ENCODE results near the gene CTNNA2. TPM values are rescaled to one million over a fixed set of nuclear protein-coding genes. Genes with fewer than 3 reads are reported as not detected.
A peak's percentile ranks its signal among the peaks of the same experiment; 100 is the strongest.

CTNNA2 gene
- total and polyA plus RNA-seq, 4 donors, result 0.01 to 0.37 TPM; not detected in 2

DNA sequence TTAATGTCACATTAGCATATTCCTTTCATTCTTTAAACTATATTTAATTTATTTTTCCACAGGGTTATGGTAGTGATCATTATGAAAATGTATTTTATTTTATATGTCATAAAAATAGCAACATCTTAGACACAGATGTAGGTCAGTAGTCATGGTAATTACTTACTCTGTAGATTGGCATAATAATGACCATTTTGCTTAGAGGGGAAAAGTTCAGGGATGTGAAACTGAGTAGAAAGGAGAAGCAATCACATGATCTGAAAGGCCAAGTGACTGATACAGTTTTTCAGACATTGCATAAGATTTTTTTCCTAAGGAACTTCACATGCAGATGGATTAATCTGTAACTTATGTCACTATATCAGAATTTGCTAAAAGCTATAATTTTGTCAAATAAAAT, 286.9 kb downstream of the CTNNA2 start:
- DNase-seq, result no peak
- no peak for TF ChIP-seq CTCF (IDR thresholded peaks at IDR 0.05; ENCODE audit: control extremely low read depth, extremely low read depth)
- Histone ChIP-seq H3K4me3 (no peak overlapping the region), H3K36me3 (ENCODE audit: control insufficient read depth in 4 of 4, insufficient read depth in 4 of 4, low read length in 4 of 4) (no peaks in the 10 kb centered on the region), H3K27ac (ENCODE audit: low read depth in 1 of 2, low read length in 1 of 2) (no peak overlapping the region), H3K4me1 (ENCODE audit: control insufficient read depth in 5 of 5, insufficient read depth in 5 of 5, low read length in 5 of 5) (no peaks in the 10 kb centered on the region), H3K9me3 (ENCODE audit: control insufficient read depth in 4 of 4, insufficient read depth in 3 of 4, low read length in 3 of 4) (no peaks in the 10 kb centered on the region), H3K27me3 (ENCODE audit: control insufficient read depth in 3 of 3, insufficient read depth in 3 of 3, low read length in 2 of 3) (no peaks in the 10 kb centered on the region), H3K9ac (ENCODE audit: insufficient read depth in 1 of 2, low read length in 2 of 2) (no peak overlapping the region)
- no peak for ATAC-seq (ENCODE audit: insufficient read depth, low FRiP score)

- Histone ChIP-seq H3K27me3 (ENCODE audit: control insufficient read depth in 3 of 3, insufficient read depth in 3 of 3, low read length in 2 of 3) (no peaks in the 10 kb centered on the region), H3K4me1 (ENCODE audit: control insufficient read depth in 5 of 5, insufficient read depth in 5 of 5, low read length in 5 of 5) (no peaks in the 10 kb centered on the region), H3K4me3 (no peak overlapping the region), H3K36me3 (ENCODE audit: control insufficient read depth in 4 of 4, insufficient read depth in 4 of 4, low read length in 4 of 4) (no peaks in the 10 kb centered on the region), H3K27ac (ENCODE audit: low read depth in 1 of 2, low read length in 1 of 2) (no peak overlapping the region), H3K9me3 (ENCODE audit: control insufficient read depth in 4 of 4, insufficient read depth in 3 of 4, low read length in 3 of 4) (no peaks in the 10 kb centered on the region), H3K9ac (ENCODE audit: insufficient read depth in 1 of 2, low read length in 2 of 2) (no peak overlapping the region)
- ATAC-seq (ENCODE audit: insufficient read depth, low FRiP score) (no peak), DNase-seq (no peak)
- WGBS, 2 donors, result 57 to 58% methylated on average over 3 of the region's 3 CpGs
- no peak for TF ChIP-seq CTCF (IDR thresholded peaks at IDR 0.05; ENCODE audit: control extremely low read depth, extremely low read depth)
Measured at GRCh38 chr2:79801082-79801481, 288.2 kb downstream of the CTNNA2 start.

DNA sequence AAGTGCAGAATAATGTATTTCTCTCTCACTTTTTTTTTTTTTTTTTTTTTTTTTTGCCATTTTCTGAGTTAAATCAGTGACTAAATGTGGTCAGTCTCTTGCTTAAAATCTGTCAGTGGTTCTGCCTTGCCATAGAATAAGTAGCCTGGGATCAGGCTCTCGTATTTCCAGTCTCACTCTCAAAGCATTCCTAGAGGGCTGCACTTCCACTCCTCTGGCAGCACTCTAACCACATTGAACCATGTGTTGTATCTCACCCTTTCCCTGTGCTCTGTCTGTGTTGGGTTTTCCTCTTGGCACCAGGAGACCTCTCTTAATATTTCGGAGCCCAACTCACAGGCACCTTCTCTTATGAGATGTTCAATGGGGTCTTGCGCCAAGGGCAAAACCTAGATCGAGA, 304.4 kb downstream of the CTNNA2 start:
- H3K27me3 ChIP-seq (ENCODE audit: control insufficient read depth in 3 of 3, insufficient read depth in 3 of 3, low read length in 2 of 3), result no peaks in the 10 kb centered on the region
- peaks cover 0 to 3% (median 0%) of the 10 kb centered on the region in 4 donors for H3K9me3 ChIP-seq (ENCODE audit: control insufficient read depth in 4 of 4, insufficient read depth in 3 of 4, low read length in 3 of 4)
- peaks cover 0 to 3% (median 0%) of the 10 kb centered on the region in 5 donors for H3K4me1 ChIP-seq (ENCODE audit: control insufficient read depth in 5 of 5, insufficient read depth in 5 of 5, low read length in 5 of 5)
- ATAC-seq (ENCODE audit: insufficient read depth, low FRiP score) (no peak), DNase-seq (no peak)
- TF ChIP-seq CTCF (IDR thresholded peaks at IDR 0.05; ENCODE audit: control extremely low read depth, extremely low read depth), result no peak
- 73 to 81% methylated on average over 4 of the region's 4 CpGs for whole genome bisulfite sequencing, 2 donors
- no peak overlapping the region for H3K4me3 ChIP-seq
- no peak overlapping the region for H3K9ac ChIP-seq (ENCODE audit: insufficient read depth in 1 of 2, low read length in 2 of 2)
- H3K36me3 ChIP-seq (ENCODE audit: control insufficient read depth in 4 of 4, insufficient read depth in 4 of 4, low read length in 4 of 4), result no peaks in the 10 kb centered on the region
- no peak overlapping the region for H3K27ac ChIP-seq (ENCODE audit: low read depth in 1 of 2, low read length in 1 of 2)

DNA sequence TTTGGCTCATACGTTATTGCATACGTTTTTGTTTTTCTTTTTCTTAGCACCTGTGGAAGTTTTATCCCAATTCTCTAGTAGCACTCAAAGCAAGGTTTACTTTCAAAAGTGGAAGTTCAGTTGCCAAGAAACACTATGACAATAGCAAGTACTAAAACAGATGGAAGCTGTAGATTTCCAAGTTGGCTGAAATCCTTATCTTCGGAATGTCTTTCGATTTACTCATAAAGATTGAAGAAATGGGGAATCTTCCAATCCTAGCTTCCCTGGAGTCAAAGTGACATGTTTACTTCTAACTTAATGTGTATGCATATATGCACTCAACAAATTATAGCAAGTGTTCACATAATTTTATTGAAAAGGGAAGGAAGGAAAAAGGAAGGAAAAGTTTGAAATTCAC, 307.4 kb downstream of the CTNNA2 start:
- Histone ChIP-seq H3K27me3 (ENCODE audit: control insufficient read depth in 3 of 3, insufficient read depth in 3 of 3, low read length in 2 of 3) (no peaks in the 10 kb centered on the region), H3K4me1 (ENCODE audit: control insufficient read depth in 5 of 5, insufficient read depth in 5 of 5, low read length in 5 of 5) (peaks cover 0 to 3% (median 0%) of the 10 kb centered on the region in 5 donors), H3K9ac (ENCODE audit: insufficient read depth in 1 of 2, low read length in 2 of 2) (no peak overlapping the region), H3K4me3 (no peak overlapping the region), H3K27ac (ENCODE audit: low read depth in 1 of 2, low read length in 1 of 2) (no peak overlapping the region), H3K36me3 (ENCODE audit: control insufficient read depth in 4 of 4, insufficient read depth in 4 of 4, low read length in 4 of 4) (no peaks in the 10 kb centered on the region), H3K9me3 (ENCODE audit: control insufficient read depth in 4 of 4, insufficient read depth in 3 of 4, low read length in 3 of 4) (no peaks in the 10 kb centered on the region)
- no peak for ATAC-seq (ENCODE audit: insufficient read depth, low FRiP score)
- 54 to 60% methylated on average over 4 of the region's 4 CpGs for WGBS, 2 donors
- TF ChIP-seq CTCF (IDR thresholded peaks at IDR 0.05; ENCODE audit: control extremely low read depth, extremely low read depth), result no peak
- peak in 2 of 3 donors; percentile 33 to 61 for DNase-seq
